ENCODE data around the gene KLHL28. TPM values are rescaled to one million over a fixed set of nuclear protein-coding genes. Genes with fewer than 3 reads are reported as not detected.

KLHL28 gene
- total RNA-seq, 1 experiment from 2014 or later, result 10.3 TPM

- Histone ChIP-seq H3K4me1 (replicated peaks; ENCODE audit: insufficient read depth) (peaks cover 32% of the 10 kb centered on the region), H3K4me3 (no peak overlapping the region), H3K9me2 (ENCODE audit: insufficient read depth) (no peaks in the 10 kb centered on the region), H3K36me3 (ENCODE audit: low read depth) (0 out of 2 replicates have a peak, but pooled peaks cover 6% of the 10 kb centered on the region), H3K27me3 (ENCODE audit: insufficient read depth, low read depth) (no peaks in the 10 kb centered on the region), H3K79me2 (ENCODE audit: low read depth) (peaks cover 99% of the 10 kb centered on the region), H4K20me1 (ENCODE audit: insufficient read depth) (peaks cover 16% of the 10 kb centered on the region), H3K27ac (no peak overlapping the region), H3K4me2 (no peak overlapping the region), H3F3A (ENCODE audit: insufficient read depth, low read depth) (no peaks in the 10 kb centered on the region), H3K9me3 (ENCODE audit: insufficient read depth, low read depth) (peaks cover 4% of the 10 kb centered on the region), H2AFZ (no peak overlapping the region)
- ChIA-PET CTCF (no interaction called here), POLR2A (ENCODE audit: unreplicated experiment) (no interaction called here)
- DNase-seq, result no peak
- BruUV-seq (replicated peaks), result no TSS peak
- intact Hi-C loops (cut with micrococcal nuclease; ENCODE audit: unreplicated experiment), result no loop called here
- no peak for TF ChIP-seq CTCF (conservative IDR thresholded peaks at IDR 0.05)
These were observed 9.7 kb upstream of the KLHL28 start for GRCh38 chr14:44971459-44971858.

- peaks cover 4% of the 10 kb centered on the region for H3K9me3 ChIP-seq (ENCODE audit: insufficient read depth, low read depth)
- peak overlapping the region; percentile 20; the same call in 1 of the 2 replicates for H3K4me2 ChIP-seq
- ChIA-PET POLR2A (ENCODE audit: unreplicated experiment) (no interaction called here), CTCF (no interaction called here)
- TF ChIP-seq EZH2 (IDR thresholded peaks at IDR 0.05; ENCODE audit: low read depth) (no peak), CTCF (conservative IDR thresholded peaks at IDR 0.05) (no peak)
- H3K79me2 ChIP-seq (ENCODE audit: low read depth), result peaks cover 99% of the 10 kb centered on the region
- peaks cover 16% of the 10 kb centered on the region for H4K20me1 ChIP-seq (ENCODE audit: insufficient read depth)
- H3K27me3 ChIP-seq (ENCODE audit: insufficient read depth, low read depth), result no peaks in the 10 kb centered on the region
- no peak overlapping the region for H3K4me3 ChIP-seq
- intact Hi-C loops (cut with micrococcal nuclease; ENCODE audit: unreplicated experiment), result no loop called here
- no peak for DNase-seq
- H3K9me2 ChIP-seq (ENCODE audit: insufficient read depth), result no peaks in the 10 kb centered on the region
- H3K36me3 ChIP-seq (ENCODE audit: low read depth), result 0 out of 2 replicates have a peak, but pooled peaks cover 6% of the 10 kb centered on the region
- H3K27ac ChIP-seq, result no peak overlapping the region
- no peak overlapping the region for H2AFZ ChIP-seq
- no peaks in the 10 kb centered on the region for H3F3A ChIP-seq (ENCODE audit: insufficient read depth, low read depth)
- no TSS peak for BruUV-seq (replicated peaks)
- peaks cover 32% of the 10 kb centered on the region for H3K4me1 ChIP-seq (replicated peaks; ENCODE audit: insufficient read depth)
These were observed 9.2 kb upstream of the KLHL28 start for GRCh38 chr14:44970907-44971306.

GRCh38 chr14:44968714-44969113 is 7.0 kb upstream of the KLHL28 start:
- Histone ChIP-seq H3K4me3 (no peak overlapping the region; the same call in 1 of the 2 replicates), H3K4me2 (peak overlapping the region; percentile 34), H3K27me3 (ENCODE audit: insufficient read depth, low read depth) (no peaks in the 10 kb centered on the region), H3K9me2 (ENCODE audit: insufficient read depth) (no peaks in the 10 kb centered on the region), H3K36me3 (ENCODE audit: low read depth) (0 out of 2 replicates have a peak, but pooled peaks cover 6% of the 10 kb centered on the region), H3K9me3 (ENCODE audit: insufficient read depth, low read depth) (peaks cover 4% of the 10 kb centered on the region), H3K27ac (no peak overlapping the region), H4K20me1 (ENCODE audit: insufficient read depth) (peaks cover 36% of the 10 kb centered on the region), H2AFZ (no peak overlapping the region), H3K79me2 (ENCODE audit: low read depth) (peaks cover 99% of the 10 kb centered on the region), H3F3A (ENCODE audit: insufficient read depth, low read depth) (no peaks in the 10 kb centered on the region), H3K4me1 (replicated peaks; ENCODE audit: insufficient read depth) (peaks cover 31% of the 10 kb centered on the region)
- intact Hi-C loops (cut with micrococcal nuclease; ENCODE audit: unreplicated experiment), result no loop called here
- CTCF ChIA-PET, result no interaction called here
- DNase-seq, result no peak
- BruUV-seq (replicated peaks), result no TSS peak
- POLR2A ChIA-PET (ENCODE audit: unreplicated experiment), result interaction anchor here (0.6 kb wide), 1 partner anchor 120 kb away, joined by 7 read pairs; no protein-coding TSS in a partner anchor
- no peak for TF ChIP-seq CTCF (conservative IDR thresholded peaks at IDR 0.05)
- TF ChIP-seq EZH2 (IDR thresholded peaks at IDR 0.05; ENCODE audit: low read depth), result no peak
